Gastrocnemius medialis (tissue), 4 donors: ENCODE data around the gene MMP14.

Experiments
- POLR2A ChIP-seq, 2 donors: fragments of 450-650 bp; IDR thresholded peaks; one replicate each; pipeline ENCODE4 v1.6.1; 2017; ENCODE audit warnings: antibody characterized with exemption in 2 of 2, mild to moderate bottlenecking in 2 of 2, moderate library complexity in 2 of 2
- TF ChIP-seq, protein P1 (sequence below), 5 experiments: fragments of 450-650 bp in 3 of 5; fragments of 200-600 bp in 2 of 5; sonication (generic) in 2 of 5; IDR thresholded peaks in 4 of 5; conservative IDR thresholded peaks in 1 of 5; 1 replicate in 4 of 5; 2 replicates in 1 of 5; pipeline ENCODE4 v1.5.1; 2016 to 2019; ENCODE audit warnings: antibody characterized with exemption in 5 of 5, mild to moderate bottlenecking in 3 of 5, moderate library complexity in 3 of 5

GRCh38 chr14:22846811-22847307 lies 10.5 kb downstream of the MMP14 start:
- TF ChIP-seq, protein P1, sequence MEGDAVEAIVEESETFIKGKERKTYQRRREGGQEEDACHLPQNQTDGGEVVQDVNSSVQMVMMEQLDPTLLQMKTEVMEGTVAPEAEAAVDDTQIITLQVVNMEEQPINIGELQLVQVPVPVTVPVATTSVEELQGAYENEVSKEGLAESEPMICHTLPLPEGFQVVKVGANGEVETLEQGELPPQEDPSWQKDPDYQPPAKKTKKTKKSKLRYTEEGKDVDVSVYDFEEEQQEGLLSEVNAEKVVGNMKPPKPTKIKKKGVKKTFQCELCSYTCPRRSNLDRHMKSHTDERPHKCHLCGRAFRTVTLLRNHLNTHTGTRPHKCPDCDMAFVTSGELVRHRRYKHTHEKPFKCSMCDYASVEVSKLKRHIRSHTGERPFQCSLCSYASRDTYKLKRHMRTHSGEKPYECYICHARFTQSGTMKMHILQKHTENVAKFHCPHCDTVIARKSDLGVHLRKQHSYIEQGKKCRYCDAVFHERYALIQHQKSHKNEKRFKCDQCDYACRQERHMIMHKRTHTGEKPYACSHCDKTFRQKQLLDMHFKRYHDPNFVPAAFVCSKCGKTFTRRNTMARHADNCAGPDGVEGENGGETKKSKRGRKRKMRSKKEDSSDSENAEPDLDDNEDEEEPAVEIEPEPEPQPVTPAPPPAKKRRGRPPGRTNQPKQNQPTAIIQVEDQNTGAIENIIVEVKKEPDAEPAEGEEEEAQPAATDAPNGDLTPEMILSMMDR (IDR thresholded peaks at IDR 0.05 in 4 of 5, conservative IDR thresholded peaks at IDR 0.05 in 1 of 5), result no peak
- TF ChIP-seq POLR2A (IDR thresholded peaks at IDR 0.05), result no peak
